PFSK-1 (cell line): Measurements from ENCODE around the gene MAP2.

Experiments used
- POLR2AphosphoS5 ChIP-seq: IDR thresholded peaks from 2 replicates; pipeline ENCODE4 v1.6.1; 2012; ENCODE audit warnings: low read depth, mild to moderate bottlenecking, control low read depth, low read length, moderate library complexity
- SIN3A ChIP-seq: IDR thresholded peaks from 2 replicates; pipeline ENCODE4 v1.6.1; 2012; ENCODE audit warnings: mild to moderate bottlenecking, low read length, moderate library complexity, borderline replicate concordance; ENCODE audit not compliant: insufficient read depth
- TAF1 ChIP-seq: IDR thresholded peaks from 2 replicates; pipeline ENCODE4 v1.6.1; 2012; ENCODE audit warnings: low read length, control low read depth, borderline replicate concordance; ENCODE audit not compliant: insufficient read depth
- TF ChIP-seq, protein P1 (sequence below), 2 experiments: IDR thresholded peaks; 2 replicates each; pipeline versions ENCODE4 v1.6.1 to v1.8.0; 2011 to 2012; ENCODE audit warnings: low read depth in 2 of 2, low read length in 2 of 2, control low read depth in 1 of 2, inconsistent platforms in 1 of 2, mild to moderate bottlenecking in 1 of 2, moderate library complexity in 1 of 2; ENCODE audit not compliant: insufficient read depth in 1 of 2

DNA sequence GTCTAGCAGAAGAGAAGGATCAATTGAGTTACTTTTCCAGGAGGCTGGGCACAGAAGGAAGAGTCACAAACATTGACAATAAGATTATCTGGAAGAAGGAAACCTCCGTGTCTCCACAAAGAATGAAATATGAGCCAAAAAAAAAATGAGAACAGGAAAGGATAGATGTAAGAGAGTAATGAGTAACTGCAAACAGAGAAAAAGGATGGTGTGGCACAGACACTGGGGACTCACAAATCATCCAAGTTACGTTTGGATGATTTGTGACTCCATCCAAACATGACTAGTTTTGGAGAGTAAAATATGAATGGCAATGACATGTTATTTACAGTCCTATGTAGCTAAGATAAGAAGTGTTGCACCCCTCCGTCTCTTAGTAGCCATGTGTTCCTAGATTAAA lies 42.8 kb upstream of the MAP2 start:
- TF ChIP-seq TAF1: no peak
- TF ChIP-seq, protein P1, sequence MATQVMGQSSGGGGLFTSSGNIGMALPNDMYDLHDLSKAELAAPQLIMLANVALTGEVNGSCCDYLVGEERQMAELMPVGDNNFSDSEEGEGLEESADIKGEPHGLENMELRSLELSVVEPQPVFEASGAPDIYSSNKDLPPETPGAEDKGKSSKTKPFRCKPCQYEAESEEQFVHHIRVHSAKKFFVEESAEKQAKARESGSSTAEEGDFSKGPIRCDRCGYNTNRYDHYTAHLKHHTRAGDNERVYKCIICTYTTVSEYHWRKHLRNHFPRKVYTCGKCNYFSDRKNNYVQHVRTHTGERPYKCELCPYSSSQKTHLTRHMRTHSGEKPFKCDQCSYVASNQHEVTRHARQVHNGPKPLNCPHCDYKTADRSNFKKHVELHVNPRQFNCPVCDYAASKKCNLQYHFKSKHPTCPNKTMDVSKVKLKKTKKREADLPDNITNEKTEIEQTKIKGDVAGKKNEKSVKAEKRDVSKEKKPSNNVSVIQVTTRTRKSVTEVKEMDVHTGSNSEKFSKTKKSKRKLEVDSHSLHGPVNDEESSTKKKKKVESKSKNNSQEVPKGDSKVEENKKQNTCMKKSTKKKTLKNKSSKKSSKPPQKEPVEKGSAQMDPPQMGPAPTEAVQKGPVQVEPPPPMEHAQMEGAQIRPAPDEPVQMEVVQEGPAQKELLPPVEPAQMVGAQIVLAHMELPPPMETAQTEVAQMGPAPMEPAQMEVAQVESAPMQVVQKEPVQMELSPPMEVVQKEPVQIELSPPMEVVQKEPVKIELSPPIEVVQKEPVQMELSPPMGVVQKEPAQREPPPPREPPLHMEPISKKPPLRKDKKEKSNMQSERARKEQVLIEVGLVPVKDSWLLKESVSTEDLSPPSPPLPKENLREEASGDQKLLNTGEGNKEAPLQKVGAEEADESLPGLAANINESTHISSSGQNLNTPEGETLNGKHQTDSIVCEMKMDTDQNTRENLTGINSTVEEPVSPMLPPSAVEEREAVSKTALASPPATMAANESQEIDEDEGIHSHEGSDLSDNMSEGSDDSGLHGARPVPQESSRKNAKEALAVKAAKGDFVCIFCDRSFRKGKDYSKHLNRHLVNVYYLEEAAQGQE (IDR thresholded peaks at IDR 0.05; ENCODE audit: insufficient read depth in 1 of 2, low read depth in 2 of 2, low read length in 2 of 2): no peak
- no peak for TF ChIP-seq SIN3A
- no peak for TF ChIP-seq POLR2AphosphoS5
